ENCODE results near the gene RASGRF1.

- TF ChIP-seq CTCF (IDR thresholded peaks at IDR 0.05; ENCODE audit: low read length), result no peak
- no peak for TF ChIP-seq EZH2 (optimal IDR thresholded peaks at IDR 0.05; ENCODE audit: low read depth, low read length)
These were observed 107.8 kb downstream of the RASGRF1 start for GRCh38 chr15:78982736-78983135.

Data from MM.1S (cell line).